ENCODE results near the gene GLIS1. TPM values are rescaled to one million over a fixed set of nuclear protein-coding genes. Genes with fewer than 3 reads are reported as not detected.

GLIS1 gene
- total RNA-seq, 4 donors from 2014 or later: 0.16 to 0.27 TPM; not detected in 2

GRCh38 chr1:53525595-53525994 is 213.4 kb downstream of the GLIS1 start:
- ATAC-seq: no peak
- H3K4me1 ChIP-seq: peaks cover 0 to 28% (median 11%) of the 10 kb centered on the region in 3 donors
- no peak for TF ChIP-seq POLR2AphosphoS5 (IDR thresholded peaks at IDR 0.05)
- TF ChIP-seq POLR2A (IDR thresholded peaks at IDR 0.05): no peak
- no peak for TF ChIP-seq EP300 (IDR thresholded peaks at IDR 0.05)
- TF ChIP-seq CTCF (IDR thresholded peaks at IDR 0.05): no peak
- no peaks in the 10 kb centered on the region for H3K36me3 ChIP-seq
- WGBS, 2 donors (ENCODE audit: low coverage in 1 of 2): 83 to 92% methylated on average over 10 to 11 of the region's 11 CpGs
- no peak overlapping the region for H3K4me3 ChIP-seq
- H3K27me3 ChIP-seq: no peaks in the 10 kb centered on the region
- no peak overlapping the region for H3K27ac ChIP-seq
- no peaks in the 10 kb centered on the region for H3K9me3 ChIP-seq

DNA sequence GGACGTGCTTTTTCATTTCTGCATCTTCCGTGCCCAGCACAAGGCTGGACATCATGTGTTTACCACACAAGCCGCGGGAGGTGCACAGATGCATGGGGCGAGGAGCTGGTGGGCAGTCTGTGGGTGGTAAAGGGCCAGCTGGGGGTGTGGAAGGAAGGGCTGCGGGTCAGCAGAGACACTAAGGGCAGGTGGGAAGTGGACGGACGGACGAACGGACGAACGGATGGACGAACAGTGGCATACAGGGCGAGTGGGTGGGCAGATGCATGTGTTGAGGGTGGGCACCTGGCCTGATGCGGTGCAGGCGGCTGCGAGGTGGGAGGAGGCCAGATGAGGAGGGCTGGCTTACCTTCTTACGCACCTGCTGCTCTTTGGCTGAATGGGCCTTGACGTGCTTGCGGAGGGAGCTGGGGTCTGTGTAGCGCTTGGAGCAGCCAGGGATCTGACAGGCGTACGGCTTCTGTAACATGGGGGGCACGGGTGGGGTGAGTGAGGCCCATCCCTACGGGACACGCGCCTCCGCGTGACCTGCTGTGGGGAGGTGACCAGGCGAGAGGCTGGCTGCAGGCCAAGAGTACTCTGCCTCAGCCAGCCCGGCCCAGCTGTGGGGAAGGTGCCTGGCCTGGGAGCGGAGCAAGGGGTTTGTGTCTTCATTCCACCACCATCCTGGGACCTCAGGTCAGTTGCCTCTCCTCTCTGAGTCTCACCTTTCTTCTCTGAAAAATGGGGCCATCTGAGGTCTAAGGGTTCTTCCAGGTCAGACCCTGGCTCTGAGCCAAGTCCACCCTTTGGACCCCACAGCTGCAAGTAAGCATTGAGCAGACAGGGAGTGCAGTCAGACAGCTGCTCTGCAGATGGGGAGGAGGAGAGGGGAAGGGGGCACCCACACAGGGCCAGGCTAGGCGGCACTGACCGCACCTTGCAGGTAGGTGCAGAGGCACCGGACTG is 214.3 kb downstream of the GLIS1 start:
- Histone ChIP-seq H3K27me3 (no peaks in the 10 kb centered on the region), H3K27ac (no peak overlapping the region), H3K4me1 (peaks cover 0 to 28% (median 11%) of the 10 kb centered on the region in 3 donors), H3K4me3 (no peak overlapping the region), H3K36me3 (no peaks in the 10 kb centered on the region), H3K9me3 (no peaks in the 10 kb centered on the region)
- no peak for ATAC-seq
- WGBS, 2 donors (ENCODE audit: low coverage in 1 of 2): 73% methylated on average over 24 of the region's 35 CpGs; no CpG with 5 or more reads in 1 of the 2 donors
- TF ChIP-seq EP300 (IDR thresholded peaks at IDR 0.05) (no peak), POLR2AphosphoS5 (IDR thresholded peaks at IDR 0.05) (no peak), CTCF (IDR thresholded peaks at IDR 0.05) (no peak), POLR2A (IDR thresholded peaks at IDR 0.05) (no peak)

GRCh38 chr1:53521924-53522552 is 216.9 kb downstream of the GLIS1 start:
- Histone ChIP-seq H3K27me3 (no peaks in the 10 kb centered on the region), H3K36me3 (no peaks in the 10 kb centered on the region), H3K4me1 (peaks cover 0 to 25% (median 8%) of the 10 kb centered on the region in 3 donors), H3K9me3 (no peaks in the 10 kb centered on the region), H3K27ac (no peak overlapping the region), H3K4me3 (no peak overlapping the region)
- 71% methylated on average over 6 of the region's 11 CpGs; no CpG with 5 or more reads in 1 of the 2 donors for WGBS, 2 donors (ENCODE audit: low coverage in 1 of 2)
- ATAC-seq: no peak
- TF ChIP-seq POLR2A (IDR thresholded peaks at IDR 0.05) (no peak), CTCF (IDR thresholded peaks at IDR 0.05) (no peak), POLR2AphosphoS5 (IDR thresholded peaks at IDR 0.05) (no peak), EP300 (IDR thresholded peaks at IDR 0.05) (no peak)

DNA sequence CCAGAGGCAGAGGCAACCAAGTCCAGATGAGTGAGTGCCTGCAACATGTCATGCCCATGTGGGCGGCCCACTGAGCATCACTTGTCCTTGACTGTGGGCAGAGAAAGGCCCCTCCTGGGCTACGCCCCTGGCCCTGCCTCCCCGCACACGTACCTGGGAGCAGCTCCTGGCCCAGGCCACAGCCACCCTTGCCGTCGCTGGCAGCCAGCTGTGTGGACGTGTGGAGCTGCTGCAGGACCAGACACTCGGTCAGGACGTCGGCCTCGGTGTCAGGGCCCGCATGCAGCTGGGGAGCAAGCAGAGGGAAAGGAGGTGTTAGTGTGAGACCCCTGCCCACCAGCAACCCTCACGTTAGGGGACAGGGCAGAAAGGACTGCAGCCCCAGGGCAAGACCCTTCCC is 218.5 kb downstream of the GLIS1 start:
- Histone ChIP-seq H3K9me3 (no peaks in the 10 kb centered on the region), H3K27me3 (no peaks in the 10 kb centered on the region), H3K27ac (no peak overlapping the region), H3K4me3 (no peak overlapping the region), H3K4me1 (peaks cover 0 to 9% (median 0%) of the 10 kb centered on the region in 3 donors), H3K36me3 (no peaks in the 10 kb centered on the region)
- ATAC-seq: no peak
- no peak for TF ChIP-seq CTCF (IDR thresholded peaks at IDR 0.05)
- no peak for TF ChIP-seq POLR2A (IDR thresholded peaks at IDR 0.05)
- no peak for TF ChIP-seq POLR2AphosphoS5 (IDR thresholded peaks at IDR 0.05)
- TF ChIP-seq EP300 (IDR thresholded peaks at IDR 0.05): no peak
- WGBS, 2 donors (ENCODE audit: low coverage in 1 of 2): no CpG with 5 or more reads among the region's 13 CpGs
